Small intestine (tissue), 7 donors: ENCODE results near the gene UNC5C. TPM values are rescaled to one million over a fixed set of nuclear protein-coding genes. Genes with fewer than 3 reads are reported as not detected.

ENCODE experiments used
- DNase-seq, 2 donors: peaks; one replicate each; pipeline versions ENCODE4 v3.0.0 to v3.0.0-alpha.2; 2013
- FAIRE-seq: peaks from 2 replicates; lab custom pipeline; 2012; peaks lifted over from hg19 to GRCh38; lab: Jason Lieb, UNC
- H3K27ac ChIP-seq, 3 donors: one replicate each; pipeline ENCODE4 v1.5.1; 2013; ENCODE audit warnings: low read length in 2 of 3, mild to moderate bottlenecking in 2 of 3, control low read depth in 1 of 3, inconsistent platforms in 1 of 3, low read depth in 1 of 3, moderate library complexity in 1 of 3
- H3K27me3 ChIP-seq, 3 donors: one replicate each; pipeline ENCODE4 v1.6.1; 2013; ENCODE audit warnings: low read length in 3 of 3, inconsistent platforms in 1 of 3; ENCODE audit not compliant: control insufficient read depth in 3 of 3, insufficient read depth in 3 of 3
- H3K36me3 ChIP-seq, 3 donors: one replicate each; pipeline ENCODE4 v1.6.1; 2013; ENCODE audit warnings: low read length in 3 of 3, inconsistent platforms in 1 of 3, low read depth in 1 of 3, mild to moderate bottlenecking in 1 of 3, moderate library complexity in 1 of 3; ENCODE audit not compliant: control insufficient read depth in 3 of 3, insufficient read depth in 2 of 3
- H3K4me1 ChIP-seq, 3 donors: one replicate each; pipeline ENCODE4 v1.6.1; 2013; ENCODE audit warnings: low read length in 2 of 3, inconsistent platforms in 1 of 3, low read depth in 1 of 3, mild to moderate bottlenecking in 1 of 3, moderate library complexity in 1 of 3; ENCODE audit not compliant: control insufficient read depth in 3 of 3, insufficient read depth in 2 of 3
- H3K4me3 ChIP-seq, 3 donors: one replicate each; pipeline ENCODE4 v1.5.1; 2013; ENCODE audit warnings: low read length in 3 of 3, control low read depth in 1 of 3, inconsistent platforms in 1 of 3, low read depth in 1 of 3, mild to moderate bottlenecking in 1 of 3, moderate library complexity in 1 of 3
- H3K9me3 ChIP-seq, 2 donors: one replicate each; pipeline ENCODE4 v1.6.1; 2013; ENCODE audit warnings: low read depth in 1 of 2, low read length in 1 of 2; ENCODE audit not compliant: control insufficient read depth in 2 of 2, insufficient read depth in 1 of 2
- WGBS, 3 donors: extraction: QIAGEN DNeasy Blood & Tissue Kit; methylation state at CpG; one replicate each; pipeline ENCODE4 v1.1.7; 2013; 5-methylcytosine and 5-hydroxymethylcytosine counted together
- polyA plus RNA-seq, 4 donors: library from polyadenylated mRNA; stranded (reverse) in 3 of 4; unstranded in 1 of 4; fragments of 200-250 nt in 3 of 4; fragments of 120-200 nt in 1 of 4; gene quantifications; one replicate each; pipeline versions ENCODE4 v1.2.1 to v1.2.3, GENCODE V29; 2013
- donor health status: healthy with polysubstance abuse.
- donor health status: control.
- donor health status: control.
- donor health status: Bipolar disorder and iron deficiency.
- donor health status: healthy.

UNC5C gene
- polyA plus RNA-seq, 4 donors, result under 0.01 to 2.9 (median 1.1) TPM; not detected in 1

DNA sequence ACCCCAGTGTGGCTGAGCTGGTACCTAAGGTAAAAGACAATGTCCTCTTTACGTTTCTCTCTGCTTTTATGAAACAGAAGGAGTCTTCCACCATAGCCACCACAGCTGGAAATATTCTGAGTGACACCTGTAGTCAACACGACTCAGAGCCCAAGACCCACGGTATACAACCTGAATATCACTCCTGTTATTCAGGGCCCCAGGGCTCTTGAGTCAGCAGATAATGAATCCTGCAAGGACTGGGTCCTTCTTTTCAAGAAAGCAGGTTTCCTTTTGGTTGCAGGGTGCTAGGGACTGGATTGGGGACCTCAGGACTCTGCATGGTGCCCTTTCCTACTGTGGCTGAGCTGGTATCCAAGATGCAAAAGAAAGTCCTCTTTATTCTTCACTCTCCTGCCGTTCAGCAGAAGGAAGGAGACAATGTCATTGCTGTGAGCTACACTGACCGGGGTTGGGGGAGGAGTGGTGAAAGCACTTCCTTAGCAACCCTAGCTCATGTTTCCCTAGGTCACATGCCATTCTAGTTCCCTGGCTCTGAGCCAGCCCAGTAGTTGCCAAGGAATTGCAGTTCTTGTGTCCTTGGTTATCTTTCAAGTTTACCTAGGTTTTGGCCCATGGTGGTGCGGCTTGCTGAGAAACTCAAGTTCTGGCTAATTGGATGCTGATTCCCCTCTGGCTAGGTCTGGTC, 23.7 kb upstream of the UNC5C start:
- no peaks in the 10 kb centered on the region for H3K36me3 ChIP-seq
- FAIRE-seq, result no peak
- no peak overlapping the region for H3K4me3 ChIP-seq
- H3K27ac ChIP-seq, result no peak overlapping the region
- peaks cover 0 to 16% of the 10 kb centered on the region in 2 donors for H3K9me3 ChIP-seq
- H3K27me3 ChIP-seq, result no peaks in the 10 kb centered on the region
- no peak for DNase-seq
- WGBS, 3 donors, result 54 to 60% (median 56%) methylated on average over 6 of the region's 6 CpGs
- no peaks in the 10 kb centered on the region for H3K4me1 ChIP-seq

DNA sequence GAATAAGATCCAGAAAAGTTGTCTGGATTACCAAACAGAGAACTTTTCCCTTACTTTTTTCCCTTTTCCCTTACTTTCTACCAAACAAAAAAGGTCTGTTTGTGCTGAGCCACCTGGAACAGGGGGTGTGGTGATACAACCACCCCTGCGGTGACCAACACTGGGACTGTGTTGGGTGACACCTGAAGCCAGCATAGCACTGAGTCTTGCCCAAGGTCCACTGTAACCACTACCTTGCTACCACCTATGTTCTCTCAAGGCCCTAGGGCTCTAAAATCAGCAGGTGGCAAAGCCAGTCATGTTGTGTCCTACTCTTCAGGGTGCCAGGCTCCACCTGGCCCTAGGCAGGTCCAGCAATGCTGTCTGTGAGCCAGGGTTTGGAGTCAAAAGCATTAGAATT, 22.8 kb upstream of the UNC5C start:
- H3K27me3 ChIP-seq, result no peaks in the 10 kb centered on the region
- WGBS, 3 donors, result 84 to 100% (median 95%) methylated on average over 1 of the region's 1 CpG
- DNase-seq, result no peak

DNA sequence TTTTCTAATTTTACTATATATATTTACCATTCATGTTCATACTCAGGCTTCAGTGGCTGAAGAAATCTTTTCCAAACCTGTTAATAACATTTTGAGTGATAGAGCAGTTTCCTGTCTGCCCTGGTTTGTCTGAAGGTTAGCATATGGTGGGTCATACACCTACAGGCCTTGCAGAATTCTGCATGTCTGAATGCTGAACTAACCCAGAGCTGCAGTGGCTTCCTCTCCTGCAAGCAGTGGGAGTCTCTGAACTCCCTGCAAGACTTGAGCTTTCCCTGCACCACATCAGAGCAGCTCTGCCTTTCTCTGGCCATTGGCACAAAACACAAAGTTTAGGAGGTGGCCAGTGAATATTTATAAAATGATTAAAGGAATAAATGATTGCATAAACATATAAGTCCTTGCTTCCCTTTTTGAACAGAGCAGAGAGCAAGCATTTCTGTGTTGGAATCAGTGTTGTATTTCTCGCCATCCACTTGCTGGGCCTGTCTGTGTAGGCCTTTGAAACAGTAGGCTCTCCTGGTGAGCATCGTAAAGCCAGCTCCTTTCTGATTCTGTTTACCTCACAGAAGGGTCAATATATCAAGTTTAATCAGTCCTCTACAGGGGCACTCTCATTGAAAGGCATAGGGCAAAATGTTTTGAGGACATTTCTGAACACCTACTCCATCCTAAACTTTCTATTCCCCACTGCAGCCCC, 15.0 kb upstream of the UNC5C start:
- DNase-seq, result no peak
- Histone ChIP-seq H3K9me3 (no peaks in the 10 kb centered on the region), H3K27ac (no peak overlapping the region), H3K4me1 (no peaks in the 10 kb centered on the region), H3K4me3 (no peak overlapping the region), H3K27me3 (no peaks in the 10 kb centered on the region), H3K36me3 (no peaks in the 10 kb centered on the region)
- FAIRE-seq, result no peak
- WGBS, 3 donors, result 50 to 83% (median 67%) methylated on average over 2 of the region's 2 CpGs

More for the DNA sequence above, 22.8 kb upstream of the UNC5C start:
- Histone ChIP-seq H3K4me3 (no peak overlapping the region), H3K4me1 (no peaks in the 10 kb centered on the region), H3K36me3 (no peaks in the 10 kb centered on the region), H3K9me3 (peaks cover 0 to 16% of the 10 kb centered on the region in 2 donors), H3K27ac (no peak overlapping the region)
- FAIRE-seq, result no peak

DNA sequence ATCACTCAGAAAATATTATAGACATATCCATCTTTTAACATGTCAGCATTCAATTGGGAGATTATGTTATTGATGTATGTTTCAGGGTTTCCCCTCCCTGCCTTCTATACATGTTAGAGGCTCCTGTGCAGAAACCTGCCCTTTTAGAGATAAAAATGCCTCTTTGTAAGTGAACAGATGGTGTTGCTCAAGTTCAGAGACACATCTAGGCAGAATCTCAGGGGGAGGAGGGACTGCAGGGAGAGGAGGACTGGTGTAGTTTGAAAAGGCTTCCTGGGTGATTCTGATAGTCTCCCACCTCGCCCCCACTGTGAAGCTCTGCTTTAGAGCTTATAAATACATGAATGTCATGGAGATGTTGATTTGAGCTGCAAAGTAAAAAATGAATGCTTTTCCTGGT, 12.0 kb upstream of the UNC5C start:
- Histone ChIP-seq H3K4me1 (no peaks in the 10 kb centered on the region), H3K9me3 (no peaks in the 10 kb centered on the region), H3K4me3 (no peak overlapping the region), H3K27ac (no peak overlapping the region), H3K27me3 (no peaks in the 10 kb centered on the region), H3K36me3 (no peaks in the 10 kb centered on the region)
- FAIRE-seq, result no peak
- no peak for DNase-seq
- 26 to 67% (median 55%) methylated on average over 1 of the region's 1 CpG for WGBS, 3 donors

DNA sequence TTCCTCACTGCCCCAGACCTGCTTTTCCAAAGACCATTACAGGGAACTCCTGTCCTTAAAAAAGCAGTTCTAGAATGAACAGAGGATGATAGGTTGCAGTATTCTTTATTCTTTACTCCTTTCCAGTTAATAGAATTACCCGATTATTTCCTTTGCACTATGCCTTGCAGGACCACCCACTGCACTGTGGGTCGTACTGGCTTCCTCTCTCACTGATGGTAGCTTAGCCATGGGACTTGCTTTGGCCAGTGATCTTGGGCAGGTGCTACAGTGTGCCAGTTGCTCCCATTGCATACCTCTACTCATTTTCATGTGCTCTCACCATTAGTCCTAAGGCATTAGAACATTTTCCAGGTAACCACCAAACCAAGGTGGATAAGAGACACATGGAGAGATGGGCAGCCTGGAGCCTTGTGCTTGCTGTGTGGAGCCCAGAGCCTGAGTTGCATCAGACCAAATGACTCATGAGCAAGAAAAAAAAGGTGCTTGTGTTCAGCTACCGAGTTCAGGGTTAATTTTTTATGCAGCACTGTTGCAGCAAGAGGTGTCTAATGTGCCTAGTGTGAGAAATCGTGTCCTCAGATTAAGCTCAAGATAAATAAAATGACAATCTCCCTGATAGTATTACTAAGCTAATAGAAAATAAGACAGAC, 7.6 kb upstream of the UNC5C start:
- Histone ChIP-seq H3K27me3 (peaks cover 0 to 3% (median 0%) of the 10 kb centered on the region in 3 donors), H3K4me3 (no peak overlapping the region), H3K4me1 (no peaks in the 10 kb centered on the region), H3K36me3 (no peaks in the 10 kb centered on the region), H3K9me3 (no peaks in the 10 kb centered on the region), H3K27ac (no peak overlapping the region)
- DNase-seq (no peak), FAIRE-seq (no peak)
- 40 to 75% (median 52%) methylated on average over 4 of the region's 4 CpGs for WGBS, 3 donors

DNA sequence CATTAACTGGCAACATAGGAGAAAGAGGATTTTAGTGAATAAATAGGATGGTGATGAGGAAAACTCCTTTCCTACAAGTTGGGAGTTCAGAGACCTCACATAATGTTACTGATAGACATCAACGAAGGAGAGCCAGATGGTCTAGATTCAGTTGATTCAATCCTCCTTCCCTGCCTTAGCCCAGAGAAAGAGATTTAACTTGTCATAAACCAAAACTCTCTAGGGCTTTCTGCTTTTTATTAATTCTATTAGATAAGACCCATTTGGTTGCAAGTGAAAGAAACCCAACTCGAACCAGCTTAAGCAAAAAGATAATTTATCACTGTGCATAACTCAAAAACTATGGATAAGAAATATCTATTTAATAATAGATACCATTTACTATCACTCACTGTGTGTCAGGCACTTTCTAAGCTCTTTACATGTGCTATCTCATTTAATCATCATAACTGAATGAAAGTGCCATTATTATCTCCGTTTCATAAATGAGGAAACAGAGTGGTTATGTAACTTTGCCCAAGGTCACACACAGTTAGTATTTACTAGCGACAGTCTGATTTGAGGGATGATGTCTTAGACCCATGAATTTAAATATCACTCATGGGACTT, 4.3 kb upstream of the UNC5C start:
- WGBS, 3 donors, result 54 to 68% (median 61%) methylated on average over 4 of the region's 4 CpGs
- H3K9me3 ChIP-seq, result no peaks in the 10 kb centered on the region
- no peak for FAIRE-seq

DNA sequence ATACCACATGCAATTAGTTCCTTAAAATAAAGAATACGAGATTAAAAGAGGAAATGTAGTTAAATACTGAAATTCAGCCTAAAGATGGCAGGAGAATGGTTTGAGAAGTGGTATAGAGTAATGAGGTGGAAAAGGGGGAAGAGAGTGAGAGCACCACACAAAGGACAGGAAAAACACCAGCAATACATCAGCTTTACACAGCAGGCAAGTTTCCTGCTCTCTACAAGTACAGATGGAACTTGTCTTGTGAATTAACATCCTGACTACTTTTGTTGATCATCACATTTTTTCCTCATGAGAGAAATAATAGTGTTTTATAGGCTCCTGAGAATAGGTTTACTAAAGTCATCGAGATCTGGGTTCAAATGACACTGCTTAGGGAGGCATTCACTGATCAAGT, 2.9 kb upstream of the UNC5C start:
- no peak for DNase-seq
- Histone ChIP-seq H3K9me3 (no peaks in the 10 kb centered on the region), H3K27ac (no peak overlapping the region), H3K27me3 (peaks cover 5 to 44% (median 11%) of the 10 kb centered on the region in 3 donors), H3K4me1 (peaks cover 0 to 3% (median 0%) of the 10 kb centered on the region in 3 donors), H3K36me3 (no peaks in the 10 kb centered on the region), H3K4me3 (no peak overlapping the region)
- FAIRE-seq, result no peak
- WGBS, 3 donors, result 61 to 74% (median 71%) methylated on average over 2 of the region's 2 CpGs

More for the DNA sequence above, 4.3 kb upstream of the UNC5C start:
- Histone ChIP-seq H3K4me3 (no peak overlapping the region), H3K4me1 (peaks cover 0 to 3% (median 0%) of the 10 kb centered on the region in 3 donors), H3K27me3 (peaks cover 1 to 30% (median 5%) of the 10 kb centered on the region in 3 donors), H3K36me3 (no peaks in the 10 kb centered on the region), H3K27ac (no peak overlapping the region)
- DNase-seq, result no peak
